PFSK-1 (cell line): Measurements from ENCODE around the gene TNS4.

ENCODE experiments used
- FOXP2 ChIP-seq: optimal IDR thresholded peaks from 2 replicates; pipeline ENCODE3; 2011; ENCODE audit warnings: borderline replicate concordance, control low read depth, inconsistent platforms; ENCODE audit not compliant: insufficient read depth; ENCODE audit errors: extremely low read length, extremely low read depth
- POLR2AphosphoS5 ChIP-seq: IDR thresholded peaks from 2 replicates; pipeline ENCODE4 v1.6.1; 2012; ENCODE audit warnings: low read depth, mild to moderate bottlenecking, control low read depth, low read length, moderate library complexity
- REST ChIP-seq, 2 experiments: IDR thresholded peaks; 2 replicates each; pipeline versions ENCODE4 v1.6.1 to v1.8.0; 2011 to 2012; ENCODE audit warnings: low read depth in 2 of 2, low read length in 2 of 2, control low read depth in 1 of 2, inconsistent platforms in 1 of 2, mild to moderate bottlenecking in 1 of 2, moderate library complexity in 1 of 2; ENCODE audit not compliant: insufficient read depth in 1 of 2
- SIN3A ChIP-seq: IDR thresholded peaks from 2 replicates; pipeline ENCODE4 v1.6.1; 2012; ENCODE audit warnings: mild to moderate bottlenecking, low read length, moderate library complexity, borderline replicate concordance; ENCODE audit not compliant: insufficient read depth
- TAF1 ChIP-seq: IDR thresholded peaks from 2 replicates; pipeline ENCODE4 v1.6.1; 2012; ENCODE audit warnings: low read length, control low read depth, borderline replicate concordance; ENCODE audit not compliant: insufficient read depth

The TNS4 gene

GRCh38 chr17:40460604-40460967, 40.8 kb downstream of the TNS4 start:
- TF ChIP-seq POLR2AphosphoS5 = no peak
- no peak for TF ChIP-seq FOXP2
- TF ChIP-seq SIN3A = no peak
- no peak for TF ChIP-seq REST (IDR thresholded peaks at IDR 0.05; ENCODE audit: insufficient read depth in 1 of 2, low read depth in 2 of 2, low read length in 2 of 2)
- TF ChIP-seq TAF1 = no peak

GRCh38 chr17:40459636-40460603, 41.5 kb downstream of the TNS4 start:
- no peak for TF ChIP-seq SIN3A
- TF ChIP-seq POLR2AphosphoS5 = peak; percentile 72
- TF ChIP-seq REST (IDR thresholded peaks at IDR 0.05; ENCODE audit: insufficient read depth in 1 of 2, low read depth in 2 of 2, low read length in 2 of 2) = no peak
- TF ChIP-seq TAF1 = no peak
- peak; percentile 19 for TF ChIP-seq FOXP2

GRCh38 chr17:40458851-40459482, 42.5 kb downstream of the TNS4 start:
- no peak for TF ChIP-seq SIN3A
- no peak for TF ChIP-seq TAF1
- TF ChIP-seq REST (IDR thresholded peaks at IDR 0.05; ENCODE audit: insufficient read depth in 1 of 2, low read depth in 2 of 2, low read length in 2 of 2) = no peak

GRCh38 chr17:40457964-40458791, 43.2 kb downstream of the TNS4 start:
- TF ChIP-seq POLR2AphosphoS5 (no peak), TAF1 (no peak), SIN3A (no peak), REST (IDR thresholded peaks at IDR 0.05; ENCODE audit: insufficient read depth in 1 of 2, low read depth in 2 of 2, low read length in 2 of 2) (no peak), FOXP2 (no peak)
